Ovary (tissue), 9 donors: ENCODE results near the gene PGBD2. TPM values are rescaled to one million over a fixed set of nuclear protein-coding genes. Genes with fewer than 3 reads are reported as not detected.

Source experiments
- DNase-seq, 5 donors: peaks; one replicate each; pipeline ENCODE4 v3.0.0-alpha.2; 2019 to 2020
- H3K27ac ChIP-seq, 2 donors: fragments of 200-600 bp; one replicate each; pipeline versions ENCODE4 v1.5.1 to v1.8.0; 2019 to 2022
- H3K27me3 ChIP-seq: fragments of 200-600 bp; one replicate; pipeline ENCODE4 v1.8.0; 2022
- H3K36me3 ChIP-seq: fragments of 200-600 bp; sonication (generic); one replicate; pipeline ENCODE4 v1.5.1; 2019
- H3K4me1 ChIP-seq: one replicate; pipeline ENCODE4 v1.8.1; 2013; ENCODE audit warnings: mild to moderate bottlenecking, moderate library complexity; ENCODE audit not compliant: insufficient read depth
- H3K4me3 ChIP-seq: fragments of 200-600 bp; sonication (generic); one replicate; pipeline ENCODE4 v1.5.1; 2017
- H3K9me3 ChIP-seq, 2 donors: fragments of 200-600 bp in 1 of 2; sonication (generic) in 1 of 2; one replicate each; pipeline versions ENCODE4 v1.5.1 to v1.8.1; 2013 to 2019; ENCODE audit warnings: mild to moderate bottlenecking in 1 of 2, moderate library complexity in 1 of 2
- CTCF ChIP-seq, 3 donors: fragments of 450-650 bp in 2 of 3; fragments of 200-600 bp in 1 of 3; IDR thresholded peaks; one replicate each; pipeline versions ENCODE4 v1.5.1 to v1.8.0; 2016 to 2022; ENCODE audit warnings: antibody characterized with exemption in 3 of 3, mild to moderate bottlenecking in 1 of 3
- EP300 ChIP-seq: sonication (generic); formaldehyde crosslinking; IDR thresholded peaks from one replicate; pipeline ENCODE4 v1.6.1; 2017; ENCODE audit warnings: antibody characterized with exemption
- POLR2A ChIP-seq: fragments of 450-650 bp; IDR thresholded peaks from one replicate; pipeline ENCODE4 v1.6.1; 2017; ENCODE audit warnings: antibody characterized with exemption, mild to moderate bottlenecking, moderate library complexity
- WGBS, 3 donors: extraction: QIAGEN DNeasy Blood & Tissue Kit in 1 of 3; methylation state at CpG; one replicate each; pipeline versions ENCODE4 v1.1.5 to v1.1.7; 2013 to 2017; 5-methylcytosine and 5-hydroxymethylcytosine counted together
- intact Hi-C, 4 donors: fragments of 100-400 bp; cut with DNase I; formaldehyde crosslinking; loops; one replicate each; pipeline versions ENCODE4 v1.11.0 to v1.15.1; 2022 to 2023
- polyA plus RNA-seq, 2 donors: library from polyadenylated mRNA; stranded (reverse); fragments of 200-250 nt in 1 of 2; fragments of 350-450 nt in 1 of 2; fragmentation: Illumina TruSeq in 1 of 2; extraction: RNeasy Lipid Tissue Mini Kit (QIAGEN cat#74804) in 1 of 2; gene quantifications; one replicate each; pipeline ENCODE4 v1.2.3, GENCODE V29; 2013 to 2014
- total RNA-seq, 7 donors: library from RNA; depleted of rRNA in 2 of 7; stranded (reverse); fragments of >200 nt in 2 of 7; fragmentation: NEBNext Ultra II Directional in 3 of 7; extraction: Animal tissue kit (Norgen Biotek cat#: 25700) in 3 of 7; gene quantifications; one replicate each; pipeline versions ENCODE4 v1.1.0 to v1.2.4, GENCODE V29; 2016 to 2023
- donor health status: DM: no; HTN: no; CAD: no; lungs with moderate emphysema.
- donor health status: DM: no; HTN: no; CAD: no.
- donor health status: Bipolar disorder and iron deficiency.
- donor health status: DM: yes; HTN: yes; CAD: no.
- donor health status: DM: no; HTN: no; CAD: no.
- donor health status: DM: yes; HTN: yes; CAD: no.

The PGBD2 gene
- total and polyA plus RNA-seq, 9 donors, result 3.9 to 10.7 (median 7.1) TPM

GRCh38 chr1:248901578-248901977 is 4.5 kb upstream of the PGBD2 start:
- intact Hi-C loops, result no loop called here
- H3K27ac ChIP-seq, result no peak overlapping the region
- TF ChIP-seq CTCF (IDR thresholded peaks at IDR 0.05), result no peak
- no peak for TF ChIP-seq EP300
- no peak for TF ChIP-seq POLR2A
- H3K36me3 ChIP-seq, result no peaks in the 10 kb centered on the region
- H3K27me3 ChIP-seq, result no peaks in the 10 kb centered on the region
- peaks cover 2% of the 10 kb centered on the region for H3K4me1 ChIP-seq
- 76 to 80% (median 79%) methylated on average over 2 of the region's 2 CpGs for WGBS, 3 donors
- H3K4me3 ChIP-seq, result no peak overlapping the region
- no peaks in the 10 kb centered on the region for H3K9me3 ChIP-seq
- DNase-seq, result no peak

- no peak for DNase-seq
- no peak overlapping the region for H3K27ac ChIP-seq
- 85 to 93% (median 87%) methylated on average over 3 of the region's 3 CpGs for WGBS, 3 donors
- no peaks in the 10 kb centered on the region for H3K27me3 ChIP-seq
- H3K9me3 ChIP-seq, result no peaks in the 10 kb centered on the region
- intact Hi-C loops, result no loop called here
- no peak overlapping the region for H3K4me3 ChIP-seq
- H3K36me3 ChIP-seq, result no peaks in the 10 kb centered on the region
- peaks cover 3% of the 10 kb centered on the region for H3K4me1 ChIP-seq
- TF ChIP-seq POLR2A, result no peak
- no peak for TF ChIP-seq CTCF (IDR thresholded peaks at IDR 0.05)
- no peak for TF ChIP-seq EP300
Measured at GRCh38 chr1:248904437-248905216, 1.4 kb upstream of the PGBD2 start.

GRCh38 chr1:248905662-248906008 is 400 bp upstream of the PGBD2 start:
- TF ChIP-seq EP300 (no peak), CTCF (IDR thresholded peaks at IDR 0.05) (no peak), POLR2A (no peak)
- Histone ChIP-seq H3K36me3 (no peaks in the 10 kb centered on the region), H3K27me3 (no peaks in the 10 kb centered on the region), H3K9me3 (no peaks in the 10 kb centered on the region), H3K4me1 (peaks cover 3% of the 10 kb centered on the region), H3K27ac (peak overlapping the region; percentile 82 to 93), H3K4me3 (peak overlapping the region; percentile 84)
- WGBS, 3 donors, result 21 to 27% (median 24%) methylated on average over 4 of the region's 4 CpGs
- intact Hi-C loops, result no loop called here
- DNase-seq, result no peak

DNA sequence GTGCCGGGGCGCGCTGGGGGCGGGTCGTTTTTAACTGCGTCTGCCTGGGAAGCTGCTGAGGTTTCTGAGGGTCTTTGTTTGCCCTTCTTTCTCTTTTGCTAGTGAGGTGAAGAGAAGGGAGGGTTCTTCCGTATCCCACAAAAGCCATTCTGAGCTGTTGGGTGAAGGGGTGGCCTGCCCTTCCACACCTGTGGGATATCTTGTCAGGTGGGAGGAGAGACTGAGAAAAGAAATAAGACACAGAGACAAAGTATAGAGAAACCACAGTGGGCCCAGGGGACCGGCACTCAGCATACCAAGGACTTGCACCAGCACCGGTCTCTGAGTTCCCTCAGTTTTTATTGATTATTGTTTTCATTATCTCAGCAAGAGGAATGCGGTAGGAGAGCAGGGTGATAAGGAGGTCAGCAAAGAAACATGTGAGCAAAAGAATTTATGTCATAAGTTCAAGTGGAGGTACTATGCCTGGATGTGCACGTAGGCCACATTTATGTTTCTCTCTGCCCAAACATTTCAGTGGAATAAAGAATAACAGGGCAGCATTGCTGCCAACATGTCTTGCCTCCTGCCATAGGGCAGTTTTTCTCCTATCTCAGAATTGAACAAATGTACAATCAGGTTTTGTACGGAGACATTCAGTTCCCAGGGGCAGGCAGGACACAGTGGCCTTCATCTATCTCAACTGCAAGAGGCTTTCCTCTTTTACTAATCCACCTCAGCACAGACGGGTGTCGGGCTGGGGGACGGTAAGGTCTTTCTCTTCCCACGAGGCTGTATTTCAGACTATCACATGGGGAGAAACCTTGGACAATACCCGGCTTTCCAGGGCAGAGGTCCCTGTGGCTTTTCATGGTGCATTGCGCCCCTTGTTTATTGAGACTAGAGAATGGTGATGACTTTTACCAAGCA is 972 bp downstream of the PGBD2 start:
- Histone ChIP-seq H3K27me3 (no peaks in the 10 kb centered on the region), H3K9me3 (no peaks in the 10 kb centered on the region), H3K4me1 (peaks cover 3% of the 10 kb centered on the region), H3K4me3 (peak overlapping the region; percentile 84), H3K27ac (peak overlapping the region; percentile 56 to 86), H3K36me3 (no peaks in the 10 kb centered on the region)
- intact Hi-C loops, result no loop called here
- TF ChIP-seq POLR2A, result peak; percentile 7
- TF ChIP-seq CTCF (IDR thresholded peaks at IDR 0.05), result no peak
- DNase-seq, result no peak
- 12 to 13% (median 12%) methylated on average over 18 of the region's 18 CpGs for WGBS, 3 donors
